Esophagus (tissue), 2 donors: ENCODE measurements around the gene SYNPO. TPM values are rescaled to one million over a fixed set of nuclear protein-coding genes. Genes with fewer than 3 reads are reported as not detected.
A peak's percentile ranks its signal among the peaks of the same experiment; 100 is the strongest.

Experiments
- H3K27ac ChIP-seq, 2 donors: one replicate each; pipeline ENCODE4 v1.5.1; 2013; ENCODE audit warnings: low read depth in 2 of 2, mild to moderate bottlenecking in 2 of 2, inconsistent platforms in 1 of 2, low read length in 1 of 2, moderate library complexity in 1 of 2
- H3K27me3 ChIP-seq, 2 donors: one replicate each; pipeline ENCODE4 v1.6.1; 2013; ENCODE audit warnings: low read length in 2 of 2, control low read depth in 1 of 2, mild to moderate bottlenecking in 1 of 2; ENCODE audit not compliant: insufficient read depth in 2 of 2, control insufficient read depth in 1 of 2
- H3K36me3 ChIP-seq, 2 donors: one replicate each; pipeline ENCODE4 v1.6.1; 2013; ENCODE audit warnings: low read length in 1 of 2; ENCODE audit not compliant: control insufficient read depth in 2 of 2, insufficient read depth in 2 of 2
- H3K4me1 ChIP-seq, 2 donors: one replicate each; pipeline ENCODE4 v1.6.1; 2013; ENCODE audit warnings: low read length in 1 of 2; ENCODE audit not compliant: control insufficient read depth in 2 of 2, insufficient read depth in 2 of 2
- H3K4me3 ChIP-seq, 2 donors: one replicate each; pipeline ENCODE4 v1.5.1; 2013; ENCODE audit warnings: low read length in 2 of 2, mild to moderate bottlenecking in 2 of 2, low read depth in 1 of 2, moderate library complexity in 1 of 2
- H3K9me3 ChIP-seq, 2 donors: one replicate each; pipeline ENCODE4 v1.6.1; 2013; ENCODE audit warnings: mild to moderate bottlenecking in 2 of 2, low read depth in 1 of 2, low read length in 1 of 2, moderate library complexity in 1 of 2; ENCODE audit not compliant: control insufficient read depth in 2 of 2, insufficient read depth in 1 of 2
- WGBS, 2 donors: extraction: QIAGEN DNeasy Blood & Tissue Kit; methylation state at CpG; one replicate each; pipeline ENCODE4 v1.1.7; 2013; 5-methylcytosine and 5-hydroxymethylcytosine counted together
- polyA plus RNA-seq, 2 donors: library from polyadenylated mRNA; stranded (reverse); fragments of 200-250 nt; gene quantifications; one replicate each; pipeline ENCODE4 v1.2.3, GENCODE V29; 2013
- donor health status: healthy with polysubstance abuse.
- donor health status: Bipolar disorder and iron deficiency.

The SYNPO gene
- polyA plus RNA-seq, 2 donors = 4.3 to 5.0 TPM

- 77% methylated on average over 3 of the region's 3 CpGs for WGBS, 2 donors
- Histone ChIP-seq H3K27me3 (no peaks in the 10 kb centered on the region), H3K4me3 (no peak overlapping the region), H3K36me3 (peaks cover 28% of the 10 kb centered on the region in 2 donors), H3K4me1 (no peaks in the 10 kb centered on the region), H3K27ac (no peak overlapping the region), H3K9me3 (no peaks in the 10 kb centered on the region)
These were observed 54.2 kb downstream of the SYNPO start for GRCh38 chr5:150694612-150695011.

- WGBS, 2 donors = 1 to 3% methylated on average over 15 of the region's 15 CpGs
- Histone ChIP-seq H3K36me3 (peaks cover 2 to 6% of the 10 kb centered on the region in 2 donors), H3K9me3 (no peaks in the 10 kb centered on the region), H3K27me3 (no peaks in the 10 kb centered on the region), H3K4me1 (no peaks in the 10 kb centered on the region), H3K4me3 (peak overlapping the region; percentile 89), H3K27ac (peak overlapping the region; percentile 91 to 98)
These were observed 59.8 kb downstream of the SYNPO start for GRCh38 chr5:150700246-150700593.

- peak within 1 kb of the TSS; percentile 91 to 98 for H3K27ac ChIP-seq
- no peaks in the 10 kb centered on the region for H3K27me3 ChIP-seq
- H3K4me1 ChIP-seq = no peaks in the 10 kb centered on the region
- H3K4me3 ChIP-seq = peak within 1 kb of the TSS; percentile 89
- peaks cover 2 to 4% of the 10 kb centered on the region in 2 donors for H3K36me3 ChIP-seq
- no peaks in the 10 kb centered on the region for H3K9me3 ChIP-seq
- WGBS, 2 donors = 0% methylated on average over 56 to 59 of the region's 59 CpGs
These were observed 60.3 kb downstream of the SYNPO start, which contains the start of gene RBM22 for GRCh38 chr5:150700594-150701377. RBM22 (minus strand) TSS chr5:150701062; CDS start chr5:150700985, 77 bp downstream.

- Histone ChIP-seq H3K4me3 (no peak overlapping the region), H3K36me3 (peaks cover 0 to 4% of the 10 kb centered on the region in 2 donors), H3K27ac (no peak overlapping the region), H3K9me3 (no peaks in the 10 kb centered on the region), H3K4me1 (no peaks in the 10 kb centered on the region), H3K27me3 (no peaks in the 10 kb centered on the region)
- WGBS, 2 donors = 83 to 85% methylated on average over 3 of the region's 3 CpGs
These were observed 63.3 kb downstream of the SYNPO start for GRCh38 chr5:150703762-150704161.

DNA sequence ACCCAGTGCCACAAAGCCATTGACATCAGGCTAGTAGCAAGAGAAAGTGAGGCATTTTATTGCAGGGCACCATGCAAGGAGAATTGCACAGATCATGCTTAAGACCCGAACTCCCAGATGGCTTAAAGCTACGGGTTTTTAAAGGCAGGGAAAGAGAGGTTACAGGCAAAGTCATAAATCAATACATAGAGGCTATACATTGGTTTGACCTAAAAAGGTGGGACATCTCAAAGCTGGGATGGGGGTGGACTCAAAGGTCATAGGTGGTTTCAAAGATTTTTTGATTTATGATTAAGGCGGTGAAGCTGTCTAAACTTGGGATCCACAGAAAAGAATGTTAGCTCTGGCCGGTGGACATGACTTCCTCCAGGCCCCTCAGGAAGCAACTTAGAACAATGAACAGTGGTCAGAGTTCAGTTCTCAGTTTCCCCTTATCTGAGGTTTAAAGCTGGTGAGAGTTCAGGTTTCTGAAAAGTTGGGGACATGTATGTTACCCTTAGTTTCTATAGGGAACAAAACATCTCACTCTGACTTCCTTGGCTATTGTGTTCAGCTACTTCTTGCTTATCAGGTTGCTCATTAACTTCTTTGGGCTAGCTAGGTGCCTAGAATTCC, 66.4 kb downstream of the SYNPO start:
- Histone ChIP-seq H3K27ac (no peak overlapping the region), H3K4me1 (no peaks in the 10 kb centered on the region), H3K36me3 (peaks cover 7 to 10% of the 10 kb centered on the region in 2 donors), H3K9me3 (no peaks in the 10 kb centered on the region), H3K4me3 (no peak overlapping the region), H3K27me3 (no peaks in the 10 kb centered on the region)
- 64 to 73% methylated on average over 4 of the region's 4 CpGs for WGBS, 2 donors

Other genes with a start within 250 kb of the SYNPO start
- 100 to 1,000 TPM; 111 to 256 TPM for gene CD74, start 227.8 kb upstream of the SYNPO start, polyA plus RNA-seq
- gene RPS14, start 190.9 kb upstream of the SYNPO start, polyA plus RNA-seq = 1,000 to 10,000 TPM; 2,283 to 4,187 TPM
- 10 to 100 TPM; 29.9 to 37.3 TPM for gene NDST1, start 132.5 kb upstream of the SYNPO start, polyA plus RNA-seq
- gene MYOZ3, start 20.6 kb downstream of the SYNPO start, polyA plus RNA-seq = under 1 TPM; 0.05 to 0.24 TPM
- 10 to 100 TPM; 16.2 to 18.4 TPM for gene RBM22, start 60.4 kb downstream of the SYNPO start, polyA plus RNA-seq
- gene DCTN4, start 118.4 kb downstream of the SYNPO start, polyA plus RNA-seq = 10 to 100 TPM; 15.5 to 15.7 TPM
- 1 to 10 TPM; 4.5 to 9.6 TPM for gene SMIM3, start 138.1 kb downstream of the SYNPO start, polyA plus RNA-seq
- gene IRGM, start 205.9 kb downstream of the SYNPO start, polyA plus RNA-seq = under 1 TPM in 1 of 2 donors, not detected in 1; 0.05 TPM